HG03066 (cell line): ENCODE data around the gene ACSM6.
A peak's percentile ranks its signal among the peaks of the same experiment; 100 is the strongest.

ENCODE experiments used
- ATAC-seq: cut with Tn5 transposase; IDR thresholded peaks from one replicate; pipeline ENCODE4 v1.9.1; 2021; ENCODE audit warnings: low read depth; ENCODE audit not compliant: unreplicated experiment

ACSM6 gene

DNA sequence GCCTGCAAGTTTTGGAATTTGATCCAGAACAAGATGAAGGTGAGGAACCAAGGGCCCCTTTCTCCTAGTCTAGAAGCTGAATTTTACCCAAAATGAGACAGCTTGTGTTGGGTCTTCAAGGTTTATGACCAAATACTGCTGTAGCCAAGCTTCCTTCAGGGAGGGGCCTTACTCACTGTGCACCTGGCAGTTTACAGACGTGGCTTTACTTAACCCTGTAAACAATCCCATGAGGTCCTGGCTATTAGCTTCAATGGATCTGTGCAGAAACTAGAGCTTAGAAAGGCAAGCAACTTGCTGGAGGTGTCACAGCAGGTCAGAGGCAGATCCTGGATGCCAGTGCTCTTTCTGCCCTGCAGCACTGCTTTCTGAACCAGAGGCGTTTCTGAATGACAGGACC, 50.1 kb downstream of the ACSM6 start:
- ATAC-seq: no peak

- ATAC-seq: peak; percentile 90
These were observed 51.5 kb downstream of the ACSM6 start for GRCh38 chr10:95245425-95246055.

GRCh38 chr10:95246582-95247051, 52.6 kb downstream of the ACSM6 start:
- ATAC-seq: no peak

GRCh38 chr10:95247200-95247880, 53.3 kb downstream of the ACSM6 start:
- no peak for ATAC-seq

GRCh38 chr10:95247881-95248583, 54.0 kb downstream of the ACSM6 start:
- no peak for ATAC-seq

DNA sequence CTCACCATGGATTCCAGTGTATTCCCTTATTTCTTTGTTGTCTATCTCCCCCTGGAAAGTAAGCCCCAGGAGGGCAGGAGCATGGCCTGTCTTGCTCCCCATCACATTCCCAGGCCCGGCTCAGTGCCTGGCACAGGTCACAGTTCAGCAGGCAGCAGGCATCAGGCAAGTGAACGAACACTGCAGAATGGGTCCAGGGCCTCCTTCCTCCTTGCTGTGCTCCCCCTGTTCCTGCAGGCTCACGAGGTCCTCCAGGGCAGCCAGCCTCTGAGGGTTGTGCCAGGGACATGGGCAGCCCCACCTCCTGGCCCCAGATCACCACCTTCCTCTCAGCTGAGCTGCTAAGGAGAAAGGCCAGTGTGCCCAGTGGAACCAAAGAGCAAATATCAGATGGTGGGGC, 55.0 kb downstream of the ACSM6 start:
- no peak for ATAC-seq

- no peak for ATAC-seq
These were observed 55.4 kb downstream of the ACSM6 start for GRCh38 chr10:95249467-95249866.

- ATAC-seq: no peak
These were observed 56.8 kb downstream of the ACSM6 start for GRCh38 chr10:95250856-95251255.

GRCh38 chr10:95253007-95253406, 59.0 kb downstream of the ACSM6 start:
- ATAC-seq: no peak

DNA sequence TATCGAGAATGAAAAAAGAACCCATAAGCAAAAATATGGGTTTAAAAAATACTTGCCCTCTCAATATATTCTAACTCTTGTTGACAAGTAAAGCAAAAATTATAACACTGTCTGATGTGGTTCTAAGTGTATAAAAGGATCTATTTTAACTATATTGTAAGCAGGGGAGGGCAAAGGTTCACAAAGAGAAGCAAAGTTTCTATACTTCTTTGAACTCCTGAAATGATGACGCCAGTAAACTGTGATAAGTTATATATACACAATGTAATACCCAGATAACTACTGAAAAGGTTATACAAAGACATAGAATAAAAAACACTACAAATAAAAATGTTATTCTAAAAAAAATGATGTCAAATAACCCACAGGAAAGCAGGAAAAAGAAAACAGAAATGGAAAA, 59.6 kb downstream of the ACSM6 start:
- no peak for ATAC-seq

DNA sequence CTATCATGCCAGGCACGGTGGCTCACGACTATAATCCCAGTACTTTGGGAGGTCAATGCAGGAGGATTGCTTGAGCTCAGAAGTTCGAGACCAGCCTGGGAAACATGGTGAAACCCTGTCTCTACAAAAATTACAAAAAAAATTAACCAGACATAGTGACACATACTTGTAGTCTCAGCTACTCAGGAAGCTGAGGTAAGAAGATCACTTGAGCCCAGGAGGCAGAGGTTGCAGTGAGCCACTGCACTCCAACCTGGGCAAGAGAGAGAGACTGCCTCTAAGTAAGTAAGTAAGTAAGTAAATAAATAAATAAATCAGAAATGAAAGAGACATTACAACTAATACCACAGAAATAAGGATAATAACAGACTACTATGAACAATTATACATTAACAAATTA, 60.6 kb downstream of the ACSM6 start:
- no peak for ATAC-seq

GRCh38 chr10:95256268-95256667, 62.2 kb downstream of the ACSM6 start:
- no peak for ATAC-seq

DNA sequence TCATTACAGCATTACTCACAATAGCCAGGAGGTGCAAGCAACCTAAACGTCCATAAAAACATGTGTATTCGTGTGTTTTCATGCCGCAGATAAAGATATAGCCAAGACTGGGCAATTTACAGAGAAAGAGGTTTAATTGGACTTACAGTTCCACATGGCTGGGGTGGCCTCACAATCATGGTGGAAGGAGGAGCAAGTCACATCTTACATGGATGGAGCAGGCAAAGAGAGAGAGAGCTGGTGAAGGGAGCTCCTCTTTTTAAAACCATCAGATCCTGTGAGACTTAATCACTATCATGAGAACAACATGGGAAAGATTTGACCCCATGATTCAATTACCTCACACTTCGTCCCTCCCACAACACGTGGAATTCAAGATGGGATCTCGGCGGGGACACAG, 63.8 kb downstream of the ACSM6 start:
- ATAC-seq: no peak

GRCh38 chr10:95260397-95260881, 66.4 kb downstream of the ACSM6 start:
- no peak for ATAC-seq

DNA sequence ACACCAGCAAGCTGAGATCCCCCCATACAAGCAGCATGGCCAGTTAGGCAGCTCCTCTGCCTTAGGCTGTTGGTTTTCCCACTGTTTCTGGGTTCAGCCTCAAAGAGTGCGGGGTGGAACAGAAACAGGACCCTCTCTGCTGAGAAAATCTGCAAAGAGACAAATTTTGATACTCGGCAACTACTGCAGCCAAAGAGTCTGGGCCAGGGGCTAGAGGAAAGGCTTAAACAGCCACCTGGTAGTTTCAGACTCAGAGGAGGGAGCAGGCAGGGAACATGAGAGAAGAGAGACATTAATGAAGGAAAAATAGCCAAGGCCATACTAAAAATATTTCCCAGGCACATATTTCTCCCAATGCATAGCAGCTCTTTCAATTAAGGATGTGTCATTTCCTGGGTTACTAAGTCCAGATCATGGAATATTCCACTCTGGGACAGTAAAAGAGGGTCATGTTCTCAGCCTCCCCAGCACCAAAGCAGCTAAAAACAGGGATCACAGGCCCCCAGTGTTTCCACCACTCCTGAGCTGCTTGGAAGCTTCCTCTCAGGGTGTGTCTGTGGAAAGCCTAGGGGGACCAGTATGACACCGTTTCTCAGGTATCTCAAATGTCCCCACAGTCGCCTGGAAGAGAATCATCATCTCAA, 67.0 kb downstream of the ACSM6 start:
- no peak for ATAC-seq

GRCh38 chr10:95261926-95262325, 67.9 kb downstream of the ACSM6 start:
- no peak for ATAC-seq

- ATAC-seq: no peak
These were observed 68.9 kb downstream of the ACSM6 start for GRCh38 chr10:95262763-95263518.

DNA sequence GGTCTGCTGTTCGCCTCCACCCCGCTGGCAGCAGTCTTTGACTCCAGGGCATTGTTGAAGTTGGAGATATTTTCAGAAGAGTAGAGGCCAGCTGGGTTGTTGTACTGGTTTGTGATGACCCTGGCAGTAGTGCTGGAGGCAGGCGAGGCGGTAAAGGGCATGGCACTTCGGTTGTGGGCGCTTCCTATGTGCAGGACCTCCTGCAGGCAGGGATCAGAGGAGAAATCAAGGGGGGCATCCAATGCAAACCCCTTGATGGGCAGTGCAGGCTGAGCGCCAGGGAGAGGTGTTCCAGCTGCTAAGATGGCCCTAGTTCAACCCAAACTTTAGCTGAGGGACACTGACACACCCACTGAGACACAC, 69.8 kb downstream of the ACSM6 start:
- ATAC-seq: no peak

GRCh38 chr10:95264227-95265051, 70.4 kb downstream of the ACSM6 start:
- ATAC-seq: no peak

- ATAC-seq: no peak
These were observed 71.5 kb downstream of the ACSM6 start for GRCh38 chr10:95265572-95265971.
